Glutamatergic neuron (in vitro differentiated cells): ENCODE results near the gene RAB37. TPM values are rescaled to one million over a fixed set of nuclear protein-coding genes. Genes with fewer than 3 reads are reported as not detected.

Experiments used
- DNase-seq: peaks from one replicate; pipeline ENCODE4 v3.0.0; 2022
- H3K27ac Mint-ChIP-seq: one replicate; pipeline ENCODE4 v1.8.0; 2020; ENCODE audit warnings: mild to moderate bottlenecking, mixed read lengths, inconsistent platforms; ENCODE audit not compliant: unreplicated experiment
- H3K27me3 Mint-ChIP-seq: one replicate; pipeline ENCODE4 v1.8.0; 2020; ENCODE audit warnings: mild to moderate bottlenecking, moderate library complexity, mixed read lengths, inconsistent platforms; ENCODE audit not compliant: unreplicated experiment
- H3K36me3 Mint-ChIP-seq: one replicate; pipeline ENCODE4 v1.8.0; 2020; ENCODE audit warnings: mild to moderate bottlenecking, mixed read lengths, inconsistent platforms; ENCODE audit not compliant: unreplicated experiment
- H3K4me1 Mint-ChIP-seq: one replicate; pipeline ENCODE4 v1.8.0; 2020; ENCODE audit warnings: mild to moderate bottlenecking, low read depth, mixed read lengths, inconsistent platforms; ENCODE audit not compliant: unreplicated experiment
- H3K4me3 Mint-ChIP-seq: one replicate; pipeline ENCODE4 v1.8.0; 2020; ENCODE audit warnings: mild to moderate bottlenecking, mixed read lengths, inconsistent platforms; ENCODE audit not compliant: unreplicated experiment
- H3K9me3 Mint-ChIP-seq: one replicate; pipeline ENCODE4 v1.8.0; 2020; ENCODE audit warnings: mild to moderate bottlenecking, moderate library complexity, mixed read lengths, inconsistent platforms; ENCODE audit not compliant: unreplicated experiment
- total RNA-seq: library from RNA; stranded (reverse); fragmentation: NEBNext Ultra II Directional; extraction: Animal tissue kit (Norgen Biotek cat#: 25700); gene quantifications from one replicate; pipeline ENCODE4 v1.2.1, GENCODE V29; 2021; ENCODE audit not compliant: unreplicated experiment
- TF ChIP-seq, protein P1 (sequence below): fragments of 200-600 bp; sonication (generic); IDR thresholded peaks from one replicate; pipeline ENCODE4 v1.5.0; 2021; ENCODE audit not compliant: partially characterized antibody, unreplicated experiment

The RAB37 gene
- total RNA-seq, 1 donor from 2014 or later, result 2.1 TPM

DNA sequence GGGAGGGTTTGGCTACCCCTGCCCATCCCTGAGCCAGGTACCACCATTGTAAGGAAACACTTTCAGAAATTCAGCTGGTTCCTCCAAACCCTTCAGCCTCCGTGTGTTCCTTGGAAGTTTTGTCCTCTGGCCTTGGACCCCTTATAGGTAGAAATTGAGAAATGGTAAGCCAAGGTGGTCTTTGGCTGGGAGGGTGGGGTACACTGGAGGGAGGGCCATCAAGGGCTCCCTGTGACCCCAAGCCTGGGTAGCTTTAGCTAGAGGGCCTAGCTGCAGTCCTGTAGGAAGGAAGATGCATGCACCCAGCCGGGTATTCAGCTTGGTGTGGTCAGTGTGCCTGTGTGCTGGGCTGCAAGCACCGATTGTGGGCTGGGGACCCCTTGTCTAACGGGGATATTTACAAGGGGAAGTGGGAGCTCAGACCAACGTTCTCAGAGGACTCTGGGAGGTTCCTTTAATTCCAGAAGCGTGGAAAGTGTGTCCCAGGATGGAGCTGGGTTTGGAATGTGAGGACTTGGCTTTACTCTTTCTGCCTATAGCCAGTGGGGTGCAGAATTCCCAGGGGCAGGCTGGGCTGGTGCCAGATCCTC, 32.3 kb downstream of the RAB37 start:
- Mint-ChIP-seq H3K36me3 (no peaks in the 10 kb centered on the region), H3K4me1 (no peaks in the 10 kb centered on the region), H3K4me3 (no peak overlapping the region)

DNA sequence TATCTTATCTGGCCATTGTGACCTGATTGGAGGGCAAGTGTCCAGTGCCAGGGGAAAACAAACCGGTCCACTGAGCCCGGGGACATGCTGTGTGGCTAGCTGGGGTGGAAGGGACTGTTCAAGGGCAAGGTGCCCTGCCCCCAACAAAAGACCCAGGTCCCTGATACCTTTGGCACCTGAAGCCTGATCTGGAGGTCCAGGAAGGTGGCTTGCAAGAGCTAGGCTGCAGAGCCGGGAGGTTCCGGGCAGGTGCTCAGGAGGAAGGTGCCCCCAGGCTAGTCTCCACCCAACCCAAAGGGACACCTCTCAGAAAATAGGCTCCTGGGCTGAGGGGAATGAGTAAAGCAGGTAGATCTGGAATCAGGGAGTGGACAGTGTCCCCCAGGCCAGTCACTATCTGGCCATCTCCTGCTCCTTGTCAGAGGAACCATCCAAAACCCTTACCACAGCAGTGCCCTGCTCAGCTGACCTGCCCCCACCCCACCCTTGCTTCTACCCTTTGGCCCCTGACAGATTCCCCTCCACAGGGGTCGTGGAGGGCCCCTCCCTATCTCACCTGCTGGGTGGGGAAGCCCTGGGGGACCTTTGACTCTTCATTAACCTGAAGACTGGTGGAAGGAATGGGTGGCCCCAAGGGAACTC, 32.9 kb downstream of the RAB37 start:
- TF ChIP-seq, protein P1, sequence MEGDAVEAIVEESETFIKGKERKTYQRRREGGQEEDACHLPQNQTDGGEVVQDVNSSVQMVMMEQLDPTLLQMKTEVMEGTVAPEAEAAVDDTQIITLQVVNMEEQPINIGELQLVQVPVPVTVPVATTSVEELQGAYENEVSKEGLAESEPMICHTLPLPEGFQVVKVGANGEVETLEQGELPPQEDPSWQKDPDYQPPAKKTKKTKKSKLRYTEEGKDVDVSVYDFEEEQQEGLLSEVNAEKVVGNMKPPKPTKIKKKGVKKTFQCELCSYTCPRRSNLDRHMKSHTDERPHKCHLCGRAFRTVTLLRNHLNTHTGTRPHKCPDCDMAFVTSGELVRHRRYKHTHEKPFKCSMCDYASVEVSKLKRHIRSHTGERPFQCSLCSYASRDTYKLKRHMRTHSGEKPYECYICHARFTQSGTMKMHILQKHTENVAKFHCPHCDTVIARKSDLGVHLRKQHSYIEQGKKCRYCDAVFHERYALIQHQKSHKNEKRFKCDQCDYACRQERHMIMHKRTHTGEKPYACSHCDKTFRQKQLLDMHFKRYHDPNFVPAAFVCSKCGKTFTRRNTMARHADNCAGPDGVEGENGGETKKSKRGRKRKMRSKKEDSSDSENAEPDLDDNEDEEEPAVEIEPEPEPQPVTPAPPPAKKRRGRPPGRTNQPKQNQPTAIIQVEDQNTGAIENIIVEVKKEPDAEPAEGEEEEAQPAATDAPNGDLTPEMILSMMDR, result no peak
- peaks cover 5% of the 10 kb centered on the region for H3K27me3 Mint-ChIP-seq
- no peaks in the 10 kb centered on the region for H3K4me1 Mint-ChIP-seq
- H3K4me3 Mint-ChIP-seq, result no peak overlapping the region
- peaks cover 2% of the 10 kb centered on the region for H3K9me3 Mint-ChIP-seq
- no peak overlapping the region for H3K27ac Mint-ChIP-seq
- H3K36me3 Mint-ChIP-seq, result no peaks in the 10 kb centered on the region
- no peak for DNase-seq

More for the DNA sequence above, 32.3 kb downstream of the RAB37 start:
- Mint-ChIP-seq H3K9me3 (peaks cover 2% of the 10 kb centered on the region), H3K27me3 (peaks cover 5% of the 10 kb centered on the region), H3K27ac (no peak overlapping the region)
- DNase-seq, result no peak
- TF ChIP-seq, protein P1, result no peak

DNA sequence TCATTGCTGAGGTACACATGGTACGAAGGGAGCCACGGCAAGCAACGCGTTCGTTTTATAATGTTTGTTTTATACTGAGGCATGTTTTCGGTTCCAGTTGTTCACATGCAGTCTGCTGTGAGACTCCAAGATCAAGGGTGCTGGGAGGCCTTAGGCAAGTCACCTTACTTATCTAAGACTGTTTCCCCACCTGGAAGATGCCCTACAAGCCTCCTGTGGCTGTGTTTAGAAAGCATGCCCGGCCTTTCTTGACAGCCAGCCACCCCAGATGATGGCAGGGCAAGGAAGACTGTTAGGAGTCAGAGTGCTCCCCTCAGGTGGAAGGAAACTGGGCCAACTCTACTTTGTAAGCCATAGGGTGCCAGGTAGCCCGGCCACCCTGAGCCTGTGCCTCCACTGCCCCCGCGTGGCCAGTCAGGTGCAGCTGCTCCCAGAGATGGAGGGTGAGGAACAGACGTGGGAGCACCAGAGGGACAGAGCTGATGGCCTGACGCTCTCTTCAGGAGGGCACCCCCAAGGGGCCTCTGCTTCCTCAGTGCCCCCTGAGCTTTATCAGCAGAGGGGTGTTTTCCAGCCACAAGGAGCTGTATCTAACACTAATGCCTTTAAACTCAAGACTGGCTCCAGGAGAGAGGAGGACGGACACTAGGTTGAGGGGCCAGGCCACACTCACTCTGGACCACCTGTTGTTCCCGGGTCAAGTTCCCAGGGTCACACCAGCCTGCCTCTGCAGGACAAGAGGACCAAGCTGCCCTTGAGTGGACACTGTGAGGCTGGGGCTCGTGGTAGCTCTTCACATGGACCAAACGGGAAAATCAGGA, 33.7 kb downstream of the RAB37 start:
- H3K4me3 Mint-ChIP-seq, result no peak overlapping the region
- peaks cover 5% of the 10 kb centered on the region for H3K27me3 Mint-ChIP-seq
- no peak overlapping the region for H3K27ac Mint-ChIP-seq
- H3K4me1 Mint-ChIP-seq, result no peaks in the 10 kb centered on the region
- DNase-seq, result peak; percentile 69
- TF ChIP-seq, protein P1, result peak; percentile 55
- H3K36me3 Mint-ChIP-seq, result no peaks in the 10 kb centered on the region
- peaks cover 3% of the 10 kb centered on the region for H3K9me3 Mint-ChIP-seq

DNA sequence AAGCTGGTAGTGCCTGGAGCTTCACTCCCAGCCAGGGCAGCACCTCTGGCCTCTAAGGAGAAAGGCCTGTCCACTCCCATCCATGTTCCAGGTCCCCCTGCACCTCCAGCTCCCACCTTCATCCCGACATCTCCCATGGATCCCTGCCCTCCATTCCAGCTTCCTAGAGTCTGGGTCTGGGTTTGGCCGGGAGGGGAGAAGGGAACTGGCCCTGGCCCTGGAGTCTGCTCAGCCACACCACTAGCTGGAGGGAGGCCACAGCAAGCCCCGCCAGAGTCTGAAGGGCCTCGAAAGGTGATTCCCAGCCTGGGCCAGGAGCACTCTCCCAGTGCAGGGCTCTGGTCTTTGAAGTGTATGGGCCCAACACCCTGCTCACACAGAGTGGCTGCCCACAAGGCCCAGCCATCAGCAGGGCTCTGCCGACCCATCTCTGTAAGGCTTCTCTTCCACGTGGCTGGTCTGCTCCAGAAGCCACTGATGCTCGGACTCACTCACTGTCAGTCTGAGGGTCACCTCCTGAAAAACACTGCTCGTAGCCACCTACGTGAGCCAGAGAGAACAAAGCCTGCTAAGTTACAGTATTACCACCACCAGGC, 34.4 kb downstream of the RAB37 start:
- peaks cover 4% of the 10 kb centered on the region for H3K9me3 Mint-ChIP-seq
- H3K36me3 Mint-ChIP-seq, result no peaks in the 10 kb centered on the region
- no peak overlapping the region for H3K4me3 Mint-ChIP-seq
- H3K27me3 Mint-ChIP-seq, result peaks cover 5% of the 10 kb centered on the region
- DNase-seq, result no peak
- H3K4me1 Mint-ChIP-seq, result no peaks in the 10 kb centered on the region
- TF ChIP-seq, protein P1, result no peak
- no peak overlapping the region for H3K27ac Mint-ChIP-seq
